GM08714 (cell line): ENCODE data around the gene MMD2.

Experiments used
- H3K4me3 ChIP-seq: fragments of 200-500 bp; sonication (Bioruptor generic); 2 replicates; pipeline ENCODE4 v1.5.1; 2014; ENCODE audit warnings: mild to moderate bottlenecking, low read length, inconsistent platforms
- ZNF274 ChIP-seq: IDR thresholded peaks from 2 replicates; pipeline ENCODE4 v1.6.1; 2012; ENCODE audit warnings: mild to moderate bottlenecking, low read depth, low read length

The MMD2 gene

GRCh38 chr7:4873071-4873944 is 85.7 kb downstream of the MMD2 start:
- no peak overlapping the region for H3K4me3 ChIP-seq
- TF ChIP-seq ZNF274, result no peak

GRCh38 chr7:4871930-4872675 is 86.9 kb downstream of the MMD2 start:
- no peak overlapping the region for H3K4me3 ChIP-seq
- no peak for TF ChIP-seq ZNF274

GRCh38 chr7:4871056-4871680 is 87.8 kb downstream of the MMD2 start:
- H3K4me3 ChIP-seq, result no peak overlapping the region
- no peak for TF ChIP-seq ZNF274

- no peak for TF ChIP-seq ZNF274
- no peak overlapping the region for H3K4me3 ChIP-seq
Measured at GRCh38 chr7:4868493-4868892, 90.5 kb downstream of the MMD2 start.

- no peak overlapping the region for H3K4me3 ChIP-seq
- no peak for TF ChIP-seq ZNF274
Measured at GRCh38 chr7:4866528-4867496, 92.2 kb downstream of the MMD2 start.

- H3K4me3 ChIP-seq, result peak overlapping the region; percentile 38; the same call in 1 of the 2 replicates
- no peak for TF ChIP-seq ZNF274
Measured at GRCh38 chr7:4862156-4862555, 96.8 kb downstream of the MMD2 start.

GRCh38 chr7:4861673-4862072 is 97.3 kb downstream of the MMD2 start, which contains the start of gene PAPOLB:
PAPOLB (minus strand) TSS chr7:4862030; CDS start chr7:4861810, 220 bp downstream.
- no peak for TF ChIP-seq ZNF274
- H3K4me3 ChIP-seq, result peak within 1 kb of the TSS; percentile 38; the same call in 1 of the 2 replicates

GRCh38 chr7:4861227-4861626 is 97.8 kb downstream of the MMD2 start:
- peak overlapping the region; percentile 38; the same call in 1 of the 2 replicates for H3K4me3 ChIP-seq
- no peak for TF ChIP-seq ZNF274

GRCh38 chr7:4857189-4857588 is 101.8 kb downstream of the MMD2 start:
- TF ChIP-seq ZNF274, result no peak
- H3K4me3 ChIP-seq, result no peak overlapping the region

- H3K4me3 ChIP-seq, result no peak overlapping the region
- TF ChIP-seq ZNF274, result no peak
Measured at GRCh38 chr7:4856336-4857057, 102.5 kb downstream of the MMD2 start.
